SH-SY5Y (cell line): ENCODE data around the gene CDC42BPB.

Experiments
- GATA2 ChIP-seq: IDR thresholded peaks from 2 replicates; pipeline ENCODE4 v1.6.1; 2011; ENCODE audit warnings: mild to moderate bottlenecking, low read depth, low read length
- GATA3 ChIP-seq: IDR thresholded peaks from 2 replicates; pipeline ENCODE4 v1.6.1; 2011; ENCODE audit warnings: low read depth, mild to moderate bottlenecking, low read length, moderate library complexity

- TF ChIP-seq GATA3 (no peak), GATA2 (no peak)
Measured at GRCh38 chr14:103057372-103058163, at the start of gene CDC42BPB.
